Inflammatory macrophage treated with lipopolysaccharide for 4 hours (primary cell): ENCODE measurements around the gene ALX4.

Experiments
- DNase-seq: peaks from one replicate; pipeline ENCODE4 v3.0.0-alpha.2; 2020

The ALX4 gene

GRCh38 chr11:44290208-44290607 lies 19.7 kb downstream of the ALX4 start:
- no peak for DNase-seq

- DNase-seq, result no peak
Observed at GRCh38 chr11:44288133-44288526, 21.8 kb downstream of the ALX4 start.

- no peak for DNase-seq
Observed at GRCh38 chr11:44286911-44287310, 23.0 kb downstream of the ALX4 start.

- DNase-seq, result peak; percentile 54
Observed at GRCh38 chr11:44286268-44286880, 23.6 kb downstream of the ALX4 start.

- DNase-seq, result no peak
Observed at GRCh38 chr11:44285756-44286155, 24.2 kb downstream of the ALX4 start.

- no peak for DNase-seq
Observed at GRCh38 chr11:44282620-44283019, 27.3 kb downstream of the ALX4 start.

GRCh38 chr11:44281151-44281550 lies 28.8 kb downstream of the ALX4 start:
- no peak for DNase-seq

GRCh38 chr11:44280257-44280656 lies 29.7 kb downstream of the ALX4 start:
- DNase-seq, result no peak

GRCh38 chr11:44279483-44279882 lies 30.5 kb downstream of the ALX4 start:
- DNase-seq, result no peak

- DNase-seq, result no peak
Observed at GRCh38 chr11:44277196-44278090, 32.5 kb downstream of the ALX4 start.

GRCh38 chr11:44275961-44276550 lies 33.9 kb downstream of the ALX4 start:
- DNase-seq, result no peak

GRCh38 chr11:44275241-44275640 lies 34.7 kb downstream of the ALX4 start:
- DNase-seq, result no peak

- no peak for DNase-seq
Observed at GRCh38 chr11:44274404-44274803, 35.5 kb downstream of the ALX4 start.

- DNase-seq, result no peak
Observed at GRCh38 chr11:44271286-44271685, 38.7 kb downstream of the ALX4 start.

- DNase-seq, result no peak
Observed at GRCh38 chr11:44270403-44271273, 39.3 kb downstream of the ALX4 start.

- DNase-seq, result no peak
Observed at GRCh38 chr11:44269369-44270351, 40.3 kb downstream of the ALX4 start.

GRCh38 chr11:44268614-44269080 lies 41.3 kb downstream of the ALX4 start:
- no peak for DNase-seq

- DNase-seq, result no peak
Observed at GRCh38 chr11:44267750-44268613, 42.0 kb downstream of the ALX4 start.

- no peak for DNase-seq
Observed at GRCh38 chr11:44267006-44267749, 42.8 kb downstream of the ALX4 start.
